Epidermal melanocyte (primary cell): ENCODE measurements around the gene ARL10.
A peak's percentile ranks its signal among the peaks of the same experiment; 100 is the strongest.
"Not testable (repeated sequence)": the region's sequence is repeated elsewhere in the genome, so short reads cannot be mapped to it uniquely, and the experiment has no call there.

Experiments
- DNase-seq: peaks from one replicate; pipeline ENCODE4 v3.0.0; 2011; ENCODE audit warnings: low spot score; ENCODE audit not compliant: insufficient read length

ARL10 gene

DNA sequence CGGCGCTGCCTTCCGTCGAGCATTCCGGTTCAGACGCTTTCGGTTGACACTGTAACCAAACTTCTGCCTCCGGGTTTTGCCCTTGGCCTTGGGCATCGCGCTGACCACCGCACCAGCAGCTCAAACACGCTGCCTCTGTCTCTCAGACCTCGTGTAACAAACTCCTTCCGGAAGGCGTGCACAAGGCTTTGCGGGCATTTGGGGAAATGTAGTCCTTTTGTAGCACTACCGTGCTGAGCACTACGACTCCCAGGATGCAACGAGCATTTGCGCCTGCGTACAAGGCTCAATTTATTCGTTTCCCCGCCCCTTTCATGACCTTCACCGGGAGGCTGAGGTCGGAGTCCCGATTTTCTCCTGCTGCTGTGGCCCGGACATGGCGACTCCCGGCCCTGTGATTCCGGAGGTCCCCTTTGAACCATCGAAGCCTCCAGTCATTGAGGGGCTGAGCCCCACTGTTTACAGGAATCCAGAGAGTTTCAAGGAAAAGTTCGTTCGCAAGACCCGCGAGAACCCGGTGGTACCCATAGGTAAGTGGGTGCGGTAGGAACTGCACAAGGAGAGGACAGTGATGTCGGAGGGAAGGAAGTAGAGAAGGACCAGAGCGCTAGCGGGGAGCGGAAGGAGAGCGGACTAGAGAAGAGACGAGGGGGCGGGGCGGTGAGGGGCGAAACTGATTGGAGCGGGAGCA, 23.3 kb downstream of the ARL10 start, which contains the start of the genes HIGD2A and NOP16:
Gene HIGD2A (plus strand): TSS at position 308 of the 691 bp plus-strand sequence. CDS start 69 bp downstream, at position 377.
Gene NOP16 (minus strand): TSS at position 155 of the 691 bp plus-strand sequence. CDS start 59 bp downstream, at position 96.
- peak; percentile 97 for DNase-seq

- DNase-seq = no peak
These were observed 24.1 kb downstream of the ARL10 start for GRCh38 chr5:176389135-176390123.

GRCh38 chr5:176391479-176391878, 26.2 kb downstream of the ARL10 start:
- DNase-seq = no peak

DNA sequence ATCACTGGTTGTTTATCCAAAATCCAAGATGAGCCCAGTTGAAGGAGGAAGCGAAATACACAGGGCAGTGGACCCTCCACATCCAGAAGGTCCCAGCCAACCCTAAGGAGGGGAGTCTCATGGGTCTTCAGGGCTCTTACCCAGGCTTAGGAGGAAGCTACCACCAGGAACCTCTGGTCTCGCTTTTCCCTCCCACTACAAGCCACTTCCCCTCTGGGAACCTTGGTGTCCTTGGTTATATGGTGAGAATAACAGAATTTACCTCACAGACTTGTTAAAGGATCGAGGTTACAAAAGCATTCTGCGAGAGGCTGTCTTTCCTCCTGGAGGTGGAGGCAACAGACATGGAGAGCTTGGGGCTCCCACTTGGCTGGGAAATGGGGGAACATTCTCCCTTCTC, 26.7 kb downstream of the ARL10 start:
- no peak for DNase-seq

DNA sequence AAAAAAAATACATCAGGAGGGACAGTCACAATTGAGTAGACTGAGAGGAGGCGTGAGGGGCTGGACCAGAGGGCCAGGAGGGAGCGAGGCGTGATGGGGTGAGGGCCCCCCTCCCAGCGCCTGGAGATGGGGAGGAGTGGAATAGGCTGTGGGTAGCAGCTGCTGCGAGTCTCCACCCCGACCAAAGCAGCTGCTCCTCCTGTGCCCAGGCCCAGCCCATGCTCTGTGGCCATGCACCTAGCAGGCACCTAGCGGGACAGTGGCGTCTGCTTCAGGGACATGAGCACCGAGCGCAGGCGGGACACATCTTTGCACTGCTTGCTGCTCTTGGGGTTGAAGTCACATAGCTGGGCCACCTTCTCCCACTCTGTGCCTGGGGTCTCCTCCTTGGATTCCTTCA, 27.2 kb downstream of the ARL10 start:
- no peak for DNase-seq

DNA sequence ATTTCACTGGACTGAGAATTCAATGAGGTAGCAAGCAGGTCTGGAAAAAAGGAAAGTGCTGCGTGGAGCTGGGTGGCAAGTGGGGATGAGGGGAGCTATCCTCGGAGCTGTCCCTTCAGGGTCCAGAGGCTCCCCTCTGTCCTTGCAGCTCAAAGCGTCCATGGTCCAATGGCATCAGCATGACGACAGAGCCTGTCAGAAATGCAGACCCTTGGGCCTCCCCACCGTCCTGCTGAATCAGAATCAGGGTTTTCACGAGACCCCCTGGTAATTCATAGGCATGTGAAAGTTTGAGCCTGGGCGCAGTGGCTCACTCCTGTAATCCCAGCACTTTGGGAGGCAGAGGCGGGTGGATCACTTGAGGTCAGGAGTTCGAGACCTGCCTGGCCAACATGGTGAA, 28.8 kb downstream of the ARL10 start:
- no peak for DNase-seq

- no peak for DNase-seq
These were observed 29.8 kb downstream of the ARL10 start for GRCh38 chr5:176394881-176395675.

DNA sequence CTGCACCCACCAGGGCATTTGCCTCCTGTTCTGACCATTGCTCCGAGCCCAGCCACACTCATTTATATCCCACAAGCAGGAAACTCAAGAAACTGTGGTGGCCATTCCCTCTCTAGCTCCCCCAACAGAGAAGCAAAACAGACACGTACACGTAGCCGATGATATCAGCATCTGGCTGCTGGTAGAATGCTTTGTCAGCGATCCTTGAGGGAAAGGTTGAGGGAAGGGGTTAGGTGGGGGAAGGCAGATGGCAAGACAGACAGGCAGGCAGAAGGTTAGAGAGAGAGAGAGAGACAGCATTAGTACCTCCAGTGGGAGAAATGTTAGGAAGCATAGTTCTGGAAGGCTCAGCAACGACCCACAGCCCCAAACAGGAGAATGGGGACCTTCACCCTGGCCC, 31.0 kb downstream of the ARL10 start:
- no peak for DNase-seq

GRCh38 chr5:176397736-176398420, 32.6 kb downstream of the ARL10 start:
- DNase-seq = no peak

DNA sequence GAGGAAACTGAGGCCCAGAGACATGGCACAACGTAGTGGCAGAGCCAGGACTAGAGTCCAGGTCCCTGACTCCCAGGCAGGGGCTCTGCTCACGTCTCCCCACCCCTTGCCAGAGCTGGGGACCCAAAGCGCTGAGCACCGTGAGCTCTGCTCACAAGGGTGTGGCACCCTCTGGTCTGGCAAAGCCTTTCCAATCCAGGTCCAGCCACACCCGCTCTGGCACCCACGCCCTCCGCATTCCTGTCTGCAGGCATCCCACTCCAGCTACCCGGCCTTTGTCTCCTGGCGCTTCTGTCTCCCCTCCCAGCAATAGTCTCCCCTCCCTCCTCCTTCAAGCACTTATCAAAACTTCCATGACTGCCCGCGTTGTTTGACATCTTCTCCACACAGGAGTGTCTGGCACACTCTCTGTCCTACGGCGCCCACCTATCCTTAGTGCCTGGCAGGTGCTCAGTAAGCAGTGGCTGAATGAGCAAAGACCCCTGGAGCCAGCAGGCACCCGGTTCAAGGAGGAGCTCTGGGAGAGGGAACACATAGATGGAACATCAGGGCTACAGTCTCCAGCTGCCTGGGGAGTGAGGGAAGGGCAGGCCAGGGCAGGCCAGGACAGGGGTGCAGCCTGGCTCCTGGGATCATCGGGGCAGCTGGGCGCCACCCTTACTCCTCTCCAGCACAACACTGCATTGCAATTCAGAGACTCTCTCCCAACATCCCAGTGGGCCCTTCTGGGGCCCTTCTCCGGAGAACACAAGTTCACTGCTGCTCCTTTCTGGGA, 35.3 kb downstream of the ARL10 start:
- DNase-seq = no peak

GRCh38 chr5:176401281-176402205, 36.3 kb downstream of the ARL10 start:
- no peak for DNase-seq

GRCh38 chr5:176405656-176406435, 40.6 kb downstream of the ARL10 start:
- DNase-seq = no peak

DNA sequence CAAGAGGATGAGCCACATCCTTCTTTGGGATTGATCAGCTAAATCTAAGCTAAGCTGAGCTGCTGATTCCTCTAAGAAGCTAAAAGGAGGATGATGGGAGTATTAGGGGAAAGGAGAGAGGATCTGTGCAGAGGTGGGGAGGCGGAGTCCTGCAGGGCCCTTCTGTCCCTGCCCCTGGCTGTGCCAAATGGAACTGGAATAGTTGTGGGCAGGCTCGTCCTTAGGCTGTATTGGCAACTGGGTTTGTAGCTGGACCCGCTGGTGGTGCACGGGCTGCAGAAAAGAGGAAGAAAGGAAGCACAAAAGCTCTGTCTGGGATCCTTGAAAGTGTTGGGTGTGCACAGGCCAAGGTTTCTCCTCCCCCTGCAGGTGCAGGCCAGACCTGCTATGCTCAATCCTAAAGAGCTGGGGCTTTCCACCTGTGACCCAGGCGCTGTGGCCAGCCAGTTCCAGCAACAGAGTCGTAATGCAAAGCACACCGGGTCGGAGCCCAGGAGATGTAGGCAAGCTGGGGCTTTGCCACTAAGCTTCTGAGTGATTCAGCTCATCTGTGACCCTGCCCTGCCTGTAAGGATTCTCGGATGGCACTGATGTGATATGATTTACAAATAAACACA, 41.3 kb downstream of the ARL10 start:
- DNase-seq = no peak

GRCh38 chr5:176407456-176408251, 42.4 kb downstream of the ARL10 start:
- no peak for DNase-seq

DNA sequence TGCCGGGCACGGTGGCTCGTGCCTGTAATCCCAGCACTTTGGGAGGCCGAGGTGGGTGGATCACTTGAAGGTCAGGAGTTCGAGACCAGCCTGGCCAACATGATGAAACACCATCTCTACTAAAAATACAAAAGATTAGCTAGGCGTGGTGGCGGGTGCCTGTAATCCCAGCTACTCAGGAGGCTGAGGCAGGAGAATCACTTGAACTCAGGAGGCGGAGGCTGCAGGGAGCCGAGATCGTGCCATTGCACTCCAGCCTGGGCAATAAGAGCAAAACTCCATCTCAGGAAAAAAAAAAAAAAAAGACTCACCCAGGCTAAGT, 42.9 kb downstream of the ARL10 start:
- not testable (repeated sequence) for DNase-seq

- DNase-seq = no peak
These were observed 43.3 kb downstream of the ARL10 start for GRCh38 chr5:176408590-176408989.

DNA sequence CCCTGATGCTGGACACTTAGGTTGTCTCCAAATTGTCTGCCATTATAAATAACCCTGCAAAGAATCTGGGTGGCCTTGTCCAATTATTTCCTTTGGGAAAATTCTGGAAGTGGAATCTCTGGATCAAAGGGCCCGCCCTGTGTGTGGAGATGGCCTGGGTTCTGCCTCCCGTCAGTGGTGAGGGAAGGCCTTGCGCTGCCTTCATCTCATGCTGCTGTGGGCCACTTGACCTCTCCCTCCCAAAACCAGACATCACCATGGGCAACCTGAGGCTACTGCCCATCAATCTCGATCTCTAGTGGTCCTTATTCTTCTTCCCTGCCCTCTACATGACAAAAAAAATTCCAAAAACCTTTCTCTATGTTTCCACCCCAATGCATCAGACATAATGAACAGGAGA, 44.5 kb downstream of the ARL10 start:
- no peak for DNase-seq
